Neural cell (in vitro differentiated cells): ENCODE results near the gene LSM10.

Experiments used
- TAF1 ChIP-seq: IDR thresholded peaks from 2 replicates; pipeline ENCODE4 v1.6.1; 2012; ENCODE audit warnings: low read depth
- TF ChIP-seq, protein P1 (sequence below): fragments of 450-650 bp; IDR thresholded peaks from 2 replicates; pipeline ENCODE4 v1.5.1; 2014; ENCODE audit warnings: antibody characterized with exemption, mild to moderate bottlenecking, moderate library complexity; ENCODE audit not compliant: poor library complexity, severe bottlenecking
- TF ChIP-seq, protein P2 (sequence below): IDR thresholded peaks from 2 replicates; pipeline ENCODE4 v1.6.1; 2012; ENCODE audit warnings: borderline replicate concordance

DNA sequence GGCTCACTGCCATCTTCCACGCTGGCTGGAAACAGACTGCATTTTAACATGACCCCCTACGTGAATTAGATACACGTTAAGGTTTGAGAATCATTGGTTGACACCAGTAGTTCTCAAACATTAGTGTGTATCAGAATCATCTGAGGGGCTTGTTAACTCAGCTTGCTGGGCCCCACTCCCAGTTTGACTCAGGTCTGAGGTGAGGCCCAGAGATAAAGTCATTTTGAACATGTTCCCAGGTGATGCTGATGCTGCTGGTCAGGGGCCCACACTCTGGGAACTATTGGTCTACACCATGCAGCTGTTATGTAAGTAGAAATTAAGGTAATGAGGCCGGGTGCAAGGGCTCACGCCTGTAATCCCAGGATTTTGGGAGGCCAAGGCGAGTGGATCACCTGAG lies 1.3 kb downstream of the LSM10 start:
- TF ChIP-seq TAF1, result no peak
- TF ChIP-seq, protein P1, sequence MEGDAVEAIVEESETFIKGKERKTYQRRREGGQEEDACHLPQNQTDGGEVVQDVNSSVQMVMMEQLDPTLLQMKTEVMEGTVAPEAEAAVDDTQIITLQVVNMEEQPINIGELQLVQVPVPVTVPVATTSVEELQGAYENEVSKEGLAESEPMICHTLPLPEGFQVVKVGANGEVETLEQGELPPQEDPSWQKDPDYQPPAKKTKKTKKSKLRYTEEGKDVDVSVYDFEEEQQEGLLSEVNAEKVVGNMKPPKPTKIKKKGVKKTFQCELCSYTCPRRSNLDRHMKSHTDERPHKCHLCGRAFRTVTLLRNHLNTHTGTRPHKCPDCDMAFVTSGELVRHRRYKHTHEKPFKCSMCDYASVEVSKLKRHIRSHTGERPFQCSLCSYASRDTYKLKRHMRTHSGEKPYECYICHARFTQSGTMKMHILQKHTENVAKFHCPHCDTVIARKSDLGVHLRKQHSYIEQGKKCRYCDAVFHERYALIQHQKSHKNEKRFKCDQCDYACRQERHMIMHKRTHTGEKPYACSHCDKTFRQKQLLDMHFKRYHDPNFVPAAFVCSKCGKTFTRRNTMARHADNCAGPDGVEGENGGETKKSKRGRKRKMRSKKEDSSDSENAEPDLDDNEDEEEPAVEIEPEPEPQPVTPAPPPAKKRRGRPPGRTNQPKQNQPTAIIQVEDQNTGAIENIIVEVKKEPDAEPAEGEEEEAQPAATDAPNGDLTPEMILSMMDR, result no peak
- TF ChIP-seq, protein P2, sequence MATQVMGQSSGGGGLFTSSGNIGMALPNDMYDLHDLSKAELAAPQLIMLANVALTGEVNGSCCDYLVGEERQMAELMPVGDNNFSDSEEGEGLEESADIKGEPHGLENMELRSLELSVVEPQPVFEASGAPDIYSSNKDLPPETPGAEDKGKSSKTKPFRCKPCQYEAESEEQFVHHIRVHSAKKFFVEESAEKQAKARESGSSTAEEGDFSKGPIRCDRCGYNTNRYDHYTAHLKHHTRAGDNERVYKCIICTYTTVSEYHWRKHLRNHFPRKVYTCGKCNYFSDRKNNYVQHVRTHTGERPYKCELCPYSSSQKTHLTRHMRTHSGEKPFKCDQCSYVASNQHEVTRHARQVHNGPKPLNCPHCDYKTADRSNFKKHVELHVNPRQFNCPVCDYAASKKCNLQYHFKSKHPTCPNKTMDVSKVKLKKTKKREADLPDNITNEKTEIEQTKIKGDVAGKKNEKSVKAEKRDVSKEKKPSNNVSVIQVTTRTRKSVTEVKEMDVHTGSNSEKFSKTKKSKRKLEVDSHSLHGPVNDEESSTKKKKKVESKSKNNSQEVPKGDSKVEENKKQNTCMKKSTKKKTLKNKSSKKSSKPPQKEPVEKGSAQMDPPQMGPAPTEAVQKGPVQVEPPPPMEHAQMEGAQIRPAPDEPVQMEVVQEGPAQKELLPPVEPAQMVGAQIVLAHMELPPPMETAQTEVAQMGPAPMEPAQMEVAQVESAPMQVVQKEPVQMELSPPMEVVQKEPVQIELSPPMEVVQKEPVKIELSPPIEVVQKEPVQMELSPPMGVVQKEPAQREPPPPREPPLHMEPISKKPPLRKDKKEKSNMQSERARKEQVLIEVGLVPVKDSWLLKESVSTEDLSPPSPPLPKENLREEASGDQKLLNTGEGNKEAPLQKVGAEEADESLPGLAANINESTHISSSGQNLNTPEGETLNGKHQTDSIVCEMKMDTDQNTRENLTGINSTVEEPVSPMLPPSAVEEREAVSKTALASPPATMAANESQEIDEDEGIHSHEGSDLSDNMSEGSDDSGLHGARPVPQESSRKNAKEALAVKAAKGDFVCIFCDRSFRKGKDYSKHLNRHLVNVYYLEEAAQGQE, result no peak
